Skin epidermis (tissue), 12 donors: ENCODE data around the gene OR13C4.
"Not testable (repeated sequence)": the region's sequence is repeated elsewhere in the genome, so short reads cannot be mapped to it uniquely, and the experiment has no call there.

Experiments used
- H3K27ac ChIP-seq, 21 experiments: fragments of 200-600 bp; sonication (generic) in 11 of 21; one replicate each; pipeline ENCODE4 v1.5.0; 2020; ENCODE audit warnings: mild to moderate bottlenecking in 3 of 21, inconsistent platforms in 2 of 21, moderate library complexity in 2 of 21
- H3K4me3 ChIP-seq, 7 experiments: fragments of 200-600 bp; sonication (generic) in 2 of 7; one replicate each; pipeline ENCODE4 v1.5.0; 2020; ENCODE audit warnings: inconsistent platforms in 2 of 7, mild to moderate bottlenecking in 2 of 7, moderate library complexity in 1 of 7

OR13C4 gene

DNA sequence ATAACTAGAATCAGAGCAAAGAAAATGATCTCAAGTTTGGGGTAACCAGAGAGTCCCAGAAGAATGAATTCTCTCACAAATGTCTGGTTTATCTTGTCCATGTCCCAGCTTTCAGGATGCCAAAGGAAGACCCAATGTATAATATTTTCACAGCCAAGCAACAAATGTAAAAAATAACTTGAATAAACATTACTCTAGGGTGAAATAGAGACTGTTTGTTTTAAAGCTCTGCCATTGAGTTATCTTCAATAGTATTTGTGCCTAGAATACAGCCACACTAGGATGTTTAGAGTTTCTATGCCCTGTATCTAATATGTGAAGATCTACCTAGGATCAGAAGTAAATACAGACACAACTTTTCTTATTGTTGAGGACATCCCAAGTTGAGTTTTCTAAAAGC lies at the start of gene OR13C4:
Gene OR13C4 (minus strand): TSS at position 101 of the 400 bp plus-strand sequence. CDS start 0 bp downstream, at position 101.
- H3K27ac ChIP-seq = no peak within 1 kb of the TSS
- no peak within 1 kb of the TSS for H3K4me3 ChIP-seq

GRCh38 chr9:104575456-104575855 lies 48.4 kb upstream of the OR13C4 start:
- no peak overlapping the region for H3K27ac ChIP-seq
- no peak overlapping the region for H3K4me3 ChIP-seq

DNA sequence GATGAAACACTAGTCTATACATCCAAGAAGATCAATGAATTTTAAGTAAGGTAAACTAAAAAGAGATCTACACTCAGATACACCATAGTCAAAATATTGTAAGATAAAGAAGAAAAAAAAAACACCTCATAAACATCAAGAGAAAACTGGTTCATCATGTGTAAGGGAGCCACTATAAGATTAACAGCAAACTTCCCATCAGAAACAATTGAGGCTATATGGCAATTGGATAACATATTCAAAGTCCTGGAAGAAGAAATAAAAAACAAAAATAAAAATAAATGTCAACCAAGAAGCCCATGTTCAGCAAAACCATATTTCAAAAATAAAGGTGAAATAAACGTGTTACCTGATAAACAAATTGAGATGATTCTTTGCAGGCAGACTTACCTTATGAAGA lies 45.6 kb upstream of the OR13C4 start:
- Histone ChIP-seq H3K27ac (no peak overlapping the region), H3K4me3 (no peak overlapping the region)

DNA sequence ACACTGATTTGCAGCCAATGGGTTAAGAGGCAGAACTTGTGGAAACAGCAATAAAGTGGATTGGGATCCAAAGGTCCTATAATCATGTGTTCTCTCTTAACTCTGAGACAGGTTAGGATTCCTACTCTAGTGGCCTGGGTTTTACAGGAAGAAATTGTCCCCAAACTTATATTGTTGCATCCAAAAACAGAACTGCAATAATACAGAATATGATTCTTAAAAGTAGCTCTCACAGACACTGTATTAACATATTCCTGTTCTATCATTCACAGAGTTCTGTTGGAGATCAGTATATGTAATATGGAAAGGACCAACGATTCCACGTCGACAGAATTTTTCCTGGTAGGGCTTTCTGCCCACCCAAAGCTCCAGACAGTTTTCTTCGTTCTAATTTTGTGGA lies 41.9 kb upstream of the OR13C4 start, which contains the start of gene OR13C8:
Gene OR13C8 (plus strand): TSS at position 301 of the 400 bp plus-strand sequence. CDS start 0 bp downstream, at position 301.
- no peak within 1 kb of the TSS for H3K27ac ChIP-seq
- no peak within 1 kb of the TSS for H3K4me3 ChIP-seq

- Histone ChIP-seq H3K4me3 (no peak overlapping the region), H3K27ac (no peak overlapping the region)
These were observed 37.3 kb upstream of the OR13C4 start for GRCh38 chr9:104564358-104564757.

GRCh38 chr9:104556830-104557634 lies 30.0 kb upstream of the OR13C4 start:
- Histone ChIP-seq H3K27ac (no peak overlapping the region), H3K4me3 (no peak overlapping the region)

DNA sequence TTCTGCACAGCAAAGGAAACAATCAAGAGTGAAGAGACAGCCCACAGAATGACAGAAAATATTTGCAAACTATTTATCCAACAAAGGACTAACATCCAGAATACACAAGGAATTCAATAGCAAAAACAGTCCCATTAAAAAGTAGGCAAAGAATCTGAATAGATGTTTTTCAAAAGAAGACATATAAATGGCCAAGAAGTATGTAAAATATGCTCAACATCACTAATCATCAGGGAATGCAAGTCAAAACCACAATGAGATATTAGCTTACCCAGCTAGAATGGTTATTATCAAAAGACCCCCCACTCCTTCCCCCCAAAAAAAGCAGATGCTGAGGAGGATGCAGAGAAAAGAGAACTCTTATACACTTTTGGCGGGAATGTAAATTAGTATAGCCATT lies 28.5 kb upstream of the OR13C4 start:
- H3K4me3 ChIP-seq = no peak overlapping the region

DNA sequence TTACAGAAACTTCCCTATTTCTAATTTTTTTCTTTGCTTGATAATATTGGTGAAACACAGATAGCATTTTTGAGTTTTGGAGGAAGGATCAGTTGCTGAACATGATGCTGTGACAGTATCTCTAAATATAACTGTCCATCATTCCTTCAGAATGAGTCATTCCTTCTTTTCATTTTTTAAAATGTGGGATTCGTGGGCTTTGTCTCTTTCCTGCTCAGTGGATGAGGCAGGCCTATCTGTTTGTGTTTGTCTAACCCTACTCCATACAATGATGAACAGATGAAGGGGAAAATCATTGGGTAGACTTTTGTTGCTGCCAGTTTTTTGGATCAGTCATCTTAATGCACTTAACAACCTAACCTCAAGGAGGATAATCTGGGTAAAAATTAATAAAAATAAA lies 26.3 kb upstream of the OR13C4 start:
- no peak overlapping the region for H3K4me3 ChIP-seq
- no peak overlapping the region for H3K27ac ChIP-seq

More for the DNA sequence above, 28.5 kb upstream of the OR13C4 start:
- H3K27ac ChIP-seq = no peak overlapping the region

DNA sequence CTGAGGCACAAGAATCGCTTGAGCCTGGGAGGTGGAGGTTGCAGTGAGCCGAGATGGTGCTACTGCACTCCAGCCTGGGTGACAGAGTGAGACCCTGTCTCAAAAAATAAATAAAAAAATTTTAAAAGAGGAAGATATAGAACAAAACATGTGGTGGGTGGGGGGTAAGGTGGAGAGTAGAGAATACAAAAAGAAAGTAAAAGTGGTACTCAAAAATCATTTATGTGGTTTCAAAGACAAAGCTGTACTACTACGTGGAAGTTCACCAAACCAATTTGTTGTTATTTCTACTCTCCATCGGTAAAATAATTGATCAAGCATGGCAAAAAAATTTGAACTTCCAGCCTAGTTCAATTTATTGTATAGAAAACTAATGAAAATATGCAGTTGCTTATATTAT lies 17.6 kb upstream of the OR13C4 start:
- Histone ChIP-seq H3K4me3 (no peak overlapping the region), H3K27ac (no peak overlapping the region)

GRCh38 chr9:104539275-104539674 lies 12.3 kb upstream of the OR13C4 start:
- H3K27ac ChIP-seq = no peak overlapping the region
- no peak overlapping the region for H3K4me3 ChIP-seq

- Histone ChIP-seq H3K4me3 (no peak within 1 kb of the TSS), H3K27ac (no peak within 1 kb of the TSS)
These were observed 9.7 kb upstream of the OR13C4 start, which contains the start of gene OR13C3 for GRCh38 chr9:104536756-104537155. TSS of gene OR13C3 (minus strand) at chr9:104536856. CDS start at chr9:104536723, 133 bp downstream.

- not testable (repeated sequence) for H3K27ac ChIP-seq
These were observed 6.8 kb downstream of the OR13C4 start for GRCh38 chr9:104520241-104520640.

DNA sequence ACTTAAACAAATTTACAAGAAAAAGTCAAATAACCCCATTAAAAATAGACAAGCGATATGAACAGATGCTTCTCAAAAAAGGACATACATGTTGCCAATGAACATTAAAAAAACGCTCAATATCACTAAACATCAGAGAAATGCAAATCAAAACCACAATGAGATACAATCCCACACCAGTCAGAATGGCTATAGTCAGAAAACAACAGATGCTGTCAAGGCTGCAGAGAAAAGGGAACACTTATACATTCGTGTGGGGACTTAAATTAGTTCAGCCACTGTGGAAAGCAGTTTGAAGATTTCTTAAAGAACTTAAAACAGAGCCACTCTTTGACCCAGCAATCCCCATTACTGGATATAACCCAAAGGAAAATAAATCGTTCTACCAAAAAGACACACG lies 12.1 kb downstream of the OR13C4 start:
- Histone ChIP-seq H3K4me3 (no peak overlapping the region), H3K27ac (no peak overlapping the region)

More at GRCh38 chr9:104520241-104520640, 6.8 kb downstream of the OR13C4 start:
- H3K4me3 ChIP-seq = not testable (repeated sequence)

GRCh38 chr9:104506565-104506964 lies 20.4 kb downstream of the OR13C4 start:
- H3K4me3 ChIP-seq = no peak overlapping the region

DNA sequence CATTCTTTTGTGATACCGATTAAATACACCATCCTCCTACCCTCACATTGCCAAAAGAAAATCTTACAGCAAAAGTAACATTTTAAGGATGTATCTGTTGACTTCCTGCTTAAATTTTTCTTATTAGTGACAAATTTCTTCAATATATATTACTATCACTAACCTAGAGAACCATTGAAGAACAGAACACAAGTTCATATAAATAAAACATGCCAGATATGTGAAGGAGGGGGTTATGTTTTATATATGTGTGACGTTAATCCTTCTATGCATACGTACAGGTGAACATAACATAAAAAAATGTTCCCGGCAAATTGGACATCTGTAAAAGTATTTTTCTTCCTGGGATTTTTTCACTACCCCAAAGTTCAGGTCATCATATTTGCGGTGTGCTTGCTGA lies 23.0 kb downstream of the OR13C4 start, which contains the start of gene OR13F1:
Gene OR13F1 (plus strand): TSS at position 301 of the 400 bp plus-strand sequence. CDS start 0 bp downstream, at position 301.
- Histone ChIP-seq H3K27ac (no peak within 1 kb of the TSS), H3K4me3 (no peak within 1 kb of the TSS)

More at GRCh38 chr9:104506565-104506964, 20.4 kb downstream of the OR13C4 start:
- H3K27ac ChIP-seq = no peak overlapping the region

GRCh38 chr9:104503440-104503839 lies 23.6 kb downstream of the OR13C4 start:
- no peak overlapping the region for H3K27ac ChIP-seq
- no peak overlapping the region for H3K4me3 ChIP-seq

- Histone ChIP-seq H3K27ac (no peak overlapping the region), H3K4me3 (no peak overlapping the region)
These were observed 32.2 kb downstream of the OR13C4 start for GRCh38 chr9:104494808-104495207.

DNA sequence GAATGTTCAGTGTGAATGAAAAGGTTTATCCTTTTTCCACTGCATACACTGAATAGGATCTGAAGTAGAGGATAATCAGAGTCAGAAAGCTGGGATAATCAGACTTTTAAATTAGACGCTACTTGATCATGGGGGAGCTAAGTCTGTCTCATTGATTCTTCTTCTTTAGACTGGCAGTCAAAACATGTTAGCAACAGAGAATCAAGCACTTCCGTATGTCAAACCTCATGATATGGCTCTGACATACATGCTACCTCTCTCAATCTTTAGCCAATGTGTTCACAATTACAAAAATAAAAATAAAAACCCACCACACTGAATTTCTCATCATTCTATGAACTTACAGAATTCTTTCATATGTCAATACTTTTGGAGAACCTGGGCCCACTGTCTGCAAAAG lies 42.0 kb downstream of the OR13C4 start:
- no peak overlapping the region for H3K27ac ChIP-seq
- no peak overlapping the region for H3K4me3 ChIP-seq

DNA sequence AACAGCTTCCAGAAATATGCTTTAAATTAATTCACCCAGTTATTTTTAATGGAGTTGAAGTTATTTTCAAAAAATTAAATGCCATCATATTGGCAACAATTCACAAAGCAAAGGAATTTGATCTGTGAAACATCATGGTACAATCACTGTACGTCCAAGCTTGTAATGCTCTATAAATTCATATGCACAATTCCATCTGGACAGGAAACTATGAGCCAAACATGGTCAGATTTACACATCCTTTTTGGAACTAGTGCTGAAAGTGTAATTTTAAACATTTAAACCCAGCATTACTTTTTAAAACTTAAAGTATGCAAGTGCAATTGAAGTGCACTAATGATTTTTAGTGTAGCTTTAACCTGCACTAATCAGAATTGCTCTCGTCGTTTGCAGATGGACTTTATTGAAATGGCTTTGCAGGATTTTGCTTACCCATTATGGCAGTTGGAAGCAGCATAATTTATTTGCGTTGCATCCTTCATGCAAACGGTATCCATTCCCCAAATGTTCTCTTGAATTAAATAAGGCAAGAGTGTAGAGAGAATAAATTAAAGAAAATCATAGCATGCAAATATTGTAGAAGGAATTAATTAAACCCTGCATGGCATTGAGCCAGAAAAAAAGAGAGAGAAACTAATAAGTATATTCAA lies 44.0 kb downstream of the OR13C4 start:
- Histone ChIP-seq H3K4me3 (no peak overlapping the region), H3K27ac (no peak overlapping the region)
